GM21723 (cell line): Measurements from ENCODE around the gene PCDH9.
"Not testable (repeated sequence)": the region's sequence is repeated elsewhere in the genome, so short reads cannot be mapped to it uniquely, and the experiment has no call there.

Experiments used
- ATAC-seq: cut with Tn5 transposase; IDR thresholded peaks from one replicate; pipeline ENCODE4 v1.9.1; 2021; ENCODE audit warnings: mild to moderate bottlenecking, moderate library complexity; ENCODE audit not compliant: unreplicated experiment

PCDH9 gene

DNA sequence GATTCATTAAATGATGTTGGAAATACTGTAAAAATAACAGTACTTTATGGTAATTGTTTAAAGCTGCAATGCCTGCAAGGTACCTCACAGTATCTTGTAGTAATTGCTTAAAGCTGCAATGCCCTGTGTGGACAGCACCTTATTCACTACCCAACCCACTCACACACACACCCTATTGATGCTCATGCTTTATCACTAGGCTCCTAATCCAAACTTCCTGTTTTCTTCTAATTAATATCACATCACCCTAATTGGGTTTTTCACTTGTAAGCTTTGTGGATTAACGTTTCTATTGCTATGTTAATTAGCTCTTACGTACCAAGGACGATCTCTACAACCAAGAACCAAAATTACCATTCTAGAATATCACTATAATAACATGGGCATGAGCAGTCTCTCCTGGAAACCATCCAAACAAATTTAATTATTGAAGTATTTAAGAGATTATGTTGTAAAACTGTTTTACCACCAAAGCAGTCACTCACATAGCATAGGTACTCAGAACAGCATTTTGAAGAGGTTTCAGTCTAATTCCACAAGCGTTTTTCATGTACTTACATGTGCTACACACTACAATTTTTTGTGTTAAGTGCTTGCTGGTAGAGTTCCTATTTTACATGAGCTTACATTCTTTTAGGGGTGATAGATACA is 303.8 kb downstream of the PCDH9 start:
- no peak for ATAC-seq

GRCh38 chr13:66922444-66922843 is 307.7 kb downstream of the PCDH9 start:
- no peak for ATAC-seq

DNA sequence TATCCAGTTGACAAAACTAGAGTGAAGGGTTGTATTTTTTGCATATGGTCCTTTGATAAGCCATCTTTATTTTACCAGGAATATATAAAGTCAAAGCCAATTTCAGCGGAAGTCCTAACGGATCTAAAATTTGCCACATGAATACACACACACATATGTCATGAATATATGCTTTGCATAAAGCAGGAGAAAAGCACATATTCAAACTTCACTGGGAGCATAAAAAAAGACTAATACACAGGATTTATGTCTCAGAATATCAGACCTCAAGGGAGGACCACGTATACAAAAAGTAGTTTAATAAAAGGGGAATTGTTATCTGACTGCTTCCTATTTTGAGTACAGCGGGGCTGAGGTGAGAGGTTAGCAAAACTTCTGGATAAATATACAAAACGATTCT is 308.7 kb downstream of the PCDH9 start:
- ATAC-seq = no peak

GRCh38 chr13:66915596-66916185 is 314.4 kb downstream of the PCDH9 start:
- no peak for ATAC-seq

DNA sequence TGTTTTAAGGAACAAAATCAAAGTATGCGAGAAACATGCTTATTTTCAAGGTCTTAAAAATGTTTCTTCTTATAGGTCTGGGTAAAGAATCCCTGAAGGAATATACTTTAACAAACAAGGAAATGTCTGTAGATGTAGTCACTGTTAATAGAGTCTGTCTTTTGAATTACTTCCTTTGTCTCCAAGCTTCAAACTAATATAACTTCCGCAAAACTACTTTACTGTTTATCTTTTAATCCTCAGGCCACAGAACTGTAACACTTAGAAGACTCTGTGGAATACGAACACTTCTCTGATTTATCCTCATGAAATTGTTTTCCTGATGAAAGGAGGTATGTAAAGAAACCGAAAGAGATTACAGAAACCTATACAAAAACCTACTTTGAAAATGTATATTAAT is 316.0 kb downstream of the PCDH9 start:
- ATAC-seq = no peak

GRCh38 chr13:66911411-66911939 is 318.7 kb downstream of the PCDH9 start:
- no peak for ATAC-seq

GRCh38 chr13:66899955-66900354 is 330.2 kb downstream of the PCDH9 start:
- no peak for ATAC-seq

- no peak for ATAC-seq
Measured at GRCh38 chr13:66896933-66897332, 333.2 kb downstream of the PCDH9 start.

DNA sequence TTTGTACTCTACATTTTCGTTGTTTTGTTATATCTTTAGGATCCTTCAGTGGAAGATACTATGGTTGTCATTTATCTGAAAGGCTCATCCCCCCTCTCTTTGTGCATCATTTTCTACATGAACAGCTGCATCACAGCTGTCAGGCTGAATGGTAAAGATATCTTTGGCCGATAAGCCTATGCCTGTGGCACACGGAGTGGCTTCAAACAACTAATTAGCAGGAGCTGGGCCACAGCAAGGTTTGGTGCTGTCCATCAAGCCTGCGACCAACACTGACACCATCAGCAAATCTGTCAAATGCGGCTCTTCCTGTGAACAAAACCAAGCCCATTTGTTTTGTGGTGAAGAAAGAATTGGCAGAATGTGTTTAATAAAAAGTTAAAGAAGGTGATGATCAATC is 334.4 kb downstream of the PCDH9 start:
- ATAC-seq = no peak

- no peak for ATAC-seq
Measured at GRCh38 chr13:66895320-66895719, 334.8 kb downstream of the PCDH9 start.

GRCh38 chr13:66888698-66889097 is 341.4 kb downstream of the PCDH9 start:
- no peak for ATAC-seq

GRCh38 chr13:66887088-66887487 is 343.0 kb downstream of the PCDH9 start:
- no peak for ATAC-seq

DNA sequence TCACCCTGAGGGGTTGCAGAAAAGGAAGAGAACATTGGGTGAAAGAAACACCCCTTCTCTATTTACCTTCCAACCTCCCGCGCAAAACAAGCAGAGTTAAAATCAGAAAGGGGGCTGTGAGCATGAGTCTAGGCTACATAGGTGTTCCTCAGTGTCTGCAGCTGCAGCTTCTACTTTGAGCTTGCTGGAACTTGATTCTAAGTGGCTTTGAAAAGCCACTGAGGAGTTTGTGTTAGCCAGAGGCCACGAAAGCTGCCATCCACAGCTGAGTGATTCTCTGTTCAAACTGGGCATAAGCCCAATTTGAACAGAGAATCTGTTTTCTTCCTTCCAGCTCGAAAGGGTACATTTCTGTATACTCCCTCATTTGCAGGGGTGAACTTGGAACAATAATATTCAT is 343.9 kb downstream of the PCDH9 start:
- no peak for ATAC-seq

DNA sequence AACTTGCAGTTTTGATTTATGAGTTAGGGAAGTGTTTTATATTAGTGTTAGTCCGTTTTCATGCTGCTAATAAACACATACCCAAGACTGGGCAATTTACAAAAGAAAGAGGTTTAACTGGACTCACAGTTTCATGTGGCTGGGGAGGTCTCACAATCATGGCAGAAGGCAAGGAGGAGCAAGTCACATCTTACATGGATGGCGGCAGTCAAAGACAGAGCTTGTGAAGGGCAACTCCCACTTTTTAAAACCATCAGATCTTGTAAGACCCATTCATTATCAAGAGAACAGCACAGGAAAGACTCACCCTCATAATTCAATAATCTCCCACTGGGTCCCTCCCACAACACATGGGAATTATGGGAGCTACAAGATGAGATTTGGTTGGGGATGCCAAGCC is 349.0 kb downstream of the PCDH9 start:
- ATAC-seq = not testable (repeated sequence)

- ATAC-seq = no peak
Measured at GRCh38 chr13:66879988-66880387, 350.1 kb downstream of the PCDH9 start.

DNA sequence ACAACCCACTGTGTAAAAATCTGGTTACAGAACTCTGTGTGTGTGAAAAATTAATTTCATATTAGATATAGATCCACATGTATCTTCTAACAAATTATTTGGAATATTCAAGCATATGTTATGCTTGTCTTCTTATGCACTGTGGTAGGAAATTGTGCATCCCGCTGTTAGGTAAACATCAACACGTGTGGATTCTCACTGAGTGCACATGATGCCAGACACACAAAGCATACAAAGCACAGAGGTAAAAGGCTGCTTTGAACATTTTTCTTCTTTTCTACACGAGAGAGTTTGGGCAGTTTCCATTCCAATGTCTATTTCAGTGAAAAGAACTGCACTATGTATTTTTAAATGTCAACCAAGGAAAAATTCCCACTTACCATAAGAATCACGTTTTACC is 354.9 kb downstream of the PCDH9 start:
- ATAC-seq = no peak

GRCh38 chr13:66864627-66865026 is 365.5 kb downstream of the PCDH9 start:
- ATAC-seq = no peak

DNA sequence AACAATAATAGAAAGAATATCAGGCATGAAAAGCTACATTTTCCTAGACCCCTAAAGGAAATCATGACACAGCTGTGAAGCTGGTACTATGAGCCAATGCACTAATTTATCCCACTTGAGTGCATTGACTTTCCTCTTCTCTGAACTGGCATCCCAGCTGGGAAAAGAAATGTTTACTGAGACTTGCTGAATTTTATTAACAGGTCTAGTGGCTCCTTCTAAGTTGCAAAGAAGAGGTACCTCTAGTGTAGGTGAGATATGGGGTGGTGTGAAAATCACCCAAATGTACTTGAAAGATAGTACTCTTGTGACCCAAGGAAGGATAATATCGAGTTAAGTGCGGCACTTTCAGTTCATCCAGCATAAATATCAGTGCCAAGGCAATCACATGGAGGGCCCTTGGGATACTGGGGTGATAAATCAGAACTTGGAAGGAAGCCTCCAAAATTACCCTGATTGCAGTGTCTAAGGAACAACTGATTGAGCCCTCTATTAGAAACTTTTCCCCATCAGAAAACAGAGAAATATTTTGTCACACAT is 369.2 kb downstream of the PCDH9 start:
- no peak for ATAC-seq

DNA sequence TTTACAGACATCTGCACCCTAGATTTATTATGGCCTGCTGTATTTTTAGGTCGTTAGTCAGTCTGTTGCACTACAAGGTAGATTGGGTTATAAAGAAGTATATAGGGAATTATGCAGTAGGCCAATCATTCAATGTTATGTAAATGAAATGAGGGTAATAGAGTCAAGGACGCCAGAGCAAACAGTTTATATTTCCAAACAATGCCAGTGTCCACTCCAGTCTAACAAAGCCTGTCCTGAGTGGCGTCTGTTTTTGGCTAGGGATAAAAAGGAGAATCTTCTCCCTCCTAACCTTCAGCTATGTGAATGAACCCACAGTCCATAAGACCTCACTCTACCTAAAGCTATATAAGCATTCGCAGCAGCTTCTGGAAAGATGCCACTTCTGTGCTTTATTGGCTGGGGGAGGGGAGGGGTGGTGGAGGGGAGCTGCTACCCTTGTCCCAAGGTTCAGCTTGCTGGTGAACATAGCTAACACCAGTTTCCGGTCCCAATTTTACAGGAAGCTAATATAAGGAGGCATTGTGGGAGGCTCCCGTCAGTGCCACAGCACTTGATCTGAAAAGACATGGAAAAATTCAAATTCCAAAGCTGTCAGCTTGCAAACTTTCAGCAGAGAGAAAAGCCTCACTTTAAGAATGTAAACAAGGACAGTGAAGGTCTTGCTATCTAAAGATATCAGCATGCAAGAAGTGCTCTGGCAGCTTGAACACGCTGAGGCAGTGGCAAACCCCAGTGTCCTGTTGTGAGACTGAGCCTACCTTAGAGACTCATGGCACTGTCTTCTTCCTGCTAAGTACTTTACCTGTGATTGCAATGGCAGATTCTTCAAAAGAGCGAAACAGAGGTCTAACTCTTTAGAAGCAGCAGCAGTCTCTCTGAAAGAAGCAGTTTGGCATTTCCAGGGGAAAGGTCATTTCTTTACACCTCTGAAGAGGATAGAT is 369.9 kb downstream of the PCDH9 start:
- ATAC-seq = no peak

- no peak for ATAC-seq
Measured at GRCh38 chr13:66859078-66859477, 371.1 kb downstream of the PCDH9 start.

GRCh38 chr13:66858163-66858562 is 372.0 kb downstream of the PCDH9 start:
- no peak for ATAC-seq
